Heart left ventricle (tissue), 16 donors: ENCODE results near the gene NSUN7. TPM values are rescaled to one million over a fixed set of nuclear protein-coding genes. Genes with fewer than 3 reads are reported as not detected.

Source experiments
- ATAC-seq, 4 donors: fragments of 200-7000 bp; cut with Tn5 transposase; one replicate each; pipeline ENCODE4 v1.9.1; 2020 to 2022; ENCODE audit warnings: moderate library complexity in 4 of 4, mild to moderate bottlenecking in 3 of 4, moderate number of reproducible peaks in 1 of 4
- DNase-seq, 5 donors: peaks; one replicate each; pipeline ENCODE4 v3.0.0-alpha.2; 2020
- H3K27ac ChIP-seq, 12 donors: fragments of 200-600 bp; sonication (generic) in 4 of 12; one replicate each; pipeline versions ENCODE4 v1.5.0 to v1.8.0; 2016 to 2022; ENCODE audit warnings: mild to moderate bottlenecking in 2 of 12
- H3K27me3 ChIP-seq, 9 donors: fragments of 200-600 bp; sonication (generic) in 2 of 9; one replicate each; pipeline versions ENCODE4 v1.5.1 to v1.8.0; 2016 to 2022; ENCODE audit warnings: mild to moderate bottlenecking in 3 of 9
- H3K36me3 ChIP-seq, 9 donors: fragments of 200-600 bp; sonication (generic) in 2 of 9; one replicate each; pipeline versions ENCODE4 v1.5.0 to v1.8.0; 2018 to 2022; ENCODE audit warnings: mild to moderate bottlenecking in 2 of 9
- H3K4me1 ChIP-seq, 12 donors: fragments of 200-600 bp; sonication (generic) in 4 of 12; one replicate each; pipeline versions ENCODE4 v1.5.0 to v1.8.0; 2016 to 2022; ENCODE audit warnings: mild to moderate bottlenecking in 3 of 12
- H3K4me3 ChIP-seq, 12 donors: fragments of 200-600 bp; sonication (generic) in 4 of 12; one replicate each; pipeline versions ENCODE4 v1.5.0 to v1.8.0; 2017 to 2022; ENCODE audit warnings: mild to moderate bottlenecking in 9 of 12, moderate library complexity in 4 of 12
- H3K9me3 ChIP-seq, 12 donors: fragments of 200-600 bp; sonication (generic) in 4 of 12; one replicate each; pipeline versions ENCODE4 v1.5.0 to v1.8.0; 2016 to 2022; ENCODE audit warnings: mild to moderate bottlenecking in 1 of 12
- CTCF ChIP-seq, 12 donors: fragments of 200-600 bp; sonication (generic) in 4 of 12; IDR thresholded peaks; one replicate each; pipeline versions ENCODE4 v1.5.0 to v1.8.0; 2018 to 2022; ENCODE audit warnings: antibody characterized with exemption in 12 of 12, mild to moderate bottlenecking in 5 of 12
- POLR2A ChIP-seq, 2 donors: fragments of 450-650 bp; IDR thresholded peaks; one replicate each; pipeline ENCODE4 v1.6.1; 2017; ENCODE audit warnings: antibody characterized with exemption in 2 of 2, mild to moderate bottlenecking in 2 of 2, moderate library complexity in 2 of 2
- WGBS, 4 donors: extraction: QIAGEN DNeasy Blood & Tissue Kit in 2 of 4; methylation state at CpG; one replicate each; pipeline versions ENCODE4 v1.1.5 to v1.1.7; 2013 to 2018; 5-methylcytosine and 5-hydroxymethylcytosine counted together
- intact Hi-C, 10 donors: fragments of 100-400 bp; cut with DNase I; formaldehyde crosslinking; loops; one replicate each; pipeline versions ENCODE4 v1.11.1 to v1.14.2; 2022
- polyA plus RNA-seq, 2 donors: library from polyadenylated mRNA; stranded (reverse); fragments of 200-250 nt; gene quantifications; one replicate each; pipeline ENCODE4 v1.2.3, GENCODE V29; 2013
- total RNA-seq, 9 donors: library from RNA; depleted of rRNA in 2 of 9; stranded (reverse); fragments of >200 nt in 2 of 9; fragmentation: NEBNext Ultra II Directional in 3 of 9; extraction: Animal tissue kit (Norgen Biotek cat#: 25700) in 3 of 9; gene quantifications; one replicate each; pipeline versions ENCODE4 v1.1.0 to v1.2.4, GENCODE V29; 2016 to 2023
- donor health status: ischemic (EF 13 %, LVEDD 7.1; RV severe dilation, severe dysfunction).
- donor health status: healthy with polysubstance abuse.
- donor health status: DM: no; HTN: yes; CAD: no.
- donor health status: DM: no; HTN: no; CAD: no.
- donor health status: ischemic (EF 25% LVEDD 6.9; RV normal size, moderate dysfunction).
- donor health status: ischemic (EF 25% LVEDD 5.7; RV mildly dilated, moderate dysfunction).
- donor health status: healthy.
- donor health status: DM: yes; HTN: yes; CAD: no.
- donor health status: ischemic (EF 35%, LVEDD 5.7; RV mildly dilated, moderate dysfunction).
- donor health status: nonischemic (EF 11% LVEDD 7.7; RV severe dilation, severe dysfunction).
- donor health status: DM: yes; HTN: yes; CAD: no.
- donor health status: PGD.
- donor health status: ischemic (EF 29% LVEDD 5.4; RV normal size, mild dysfunction).
- donor health status: nonischemic (EF 23%, LVEDD 6.1; RV moderate dilation, normal function).

NSUN7 gene
- total and polyA plus RNA-seq, 11 donors: 0.04 to 1.4 (median 0.20) TPM; not detected in 3

DNA sequence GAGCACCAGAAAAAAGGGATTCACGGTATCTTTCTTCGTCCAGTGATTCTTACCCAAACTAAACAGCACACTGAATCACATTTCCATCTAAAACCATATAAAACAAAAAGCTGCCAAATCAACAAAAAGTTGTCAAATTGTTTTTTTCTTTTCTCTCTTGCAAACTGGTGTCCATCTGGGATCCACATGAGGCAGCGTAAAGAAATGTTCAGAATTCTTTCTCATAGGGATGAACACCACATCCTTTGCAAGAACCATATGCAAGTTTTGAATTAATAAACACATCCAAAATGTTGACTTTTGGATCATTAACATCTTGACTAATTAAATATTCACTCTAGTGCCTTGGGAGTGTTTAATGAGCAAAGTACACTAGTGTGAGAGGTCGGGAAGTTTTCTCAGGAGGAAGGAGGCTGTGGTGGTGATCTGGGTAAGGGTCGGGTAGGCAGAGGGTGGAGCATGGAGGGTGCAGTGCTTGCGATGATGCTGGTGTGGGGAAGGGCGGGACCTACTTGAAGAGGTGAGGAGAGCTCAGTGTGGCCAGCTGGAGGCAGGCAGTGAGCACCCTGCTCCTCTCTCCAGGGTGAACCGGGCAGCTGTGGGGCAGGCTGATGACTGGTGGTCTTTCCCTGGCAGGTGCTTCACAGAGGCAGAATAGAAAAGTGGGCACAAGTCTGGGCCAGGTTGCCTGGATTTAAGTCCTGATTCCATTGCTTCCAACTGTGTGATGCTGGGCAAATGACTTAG is 72.8 kb downstream of the NSUN7 start:
- Histone ChIP-seq H3K4me1 (no peaks in the 10 kb centered on the region), H3K27me3 (no peaks in the 10 kb centered on the region), H3K36me3 (peaks cover 0 to 99% (median 62%) of the 10 kb centered on the region in 9 donors), H3K27ac (no peak overlapping the region), H3K9me3 (no peaks in the 10 kb centered on the region), H3K4me3 (no peak overlapping the region)
- WGBS, 4 donors: 89 to 96% (median 94%) methylated on average over 8 of the region's 8 CpGs
- TF ChIP-seq CTCF (IDR thresholded peaks at IDR 0.05): no peak
- no peak for TF ChIP-seq POLR2A (IDR thresholded peaks at IDR 0.05)
- DNase-seq: no peak
- no peak for ATAC-seq
- intact Hi-C loops: no loop called here

GRCh38 chr4:40825014-40825838 is 75.5 kb downstream of the NSUN7 start:
- no peak overlapping the region for H3K4me3 ChIP-seq
- 91 to 93% (median 92%) methylated on average over 19 of the region's 19 CpGs for whole genome bisulfite sequencing, 4 donors
- H3K36me3 ChIP-seq: peaks cover 0 to 100% (median 75%) of the 10 kb centered on the region in 9 donors
- no peaks in the 10 kb centered on the region for H3K4me1 ChIP-seq
- ATAC-seq (no peak), DNase-seq (no peak)
- H3K27me3 ChIP-seq: no peaks in the 10 kb centered on the region
- TF ChIP-seq CTCF (IDR thresholded peaks at IDR 0.05) (no peak), POLR2A (IDR thresholded peaks at IDR 0.05) (no peak)
- intact Hi-C loops: no loop called here
- H3K27ac ChIP-seq: no peak overlapping the region
- no peaks in the 10 kb centered on the region for H3K9me3 ChIP-seq

DNA sequence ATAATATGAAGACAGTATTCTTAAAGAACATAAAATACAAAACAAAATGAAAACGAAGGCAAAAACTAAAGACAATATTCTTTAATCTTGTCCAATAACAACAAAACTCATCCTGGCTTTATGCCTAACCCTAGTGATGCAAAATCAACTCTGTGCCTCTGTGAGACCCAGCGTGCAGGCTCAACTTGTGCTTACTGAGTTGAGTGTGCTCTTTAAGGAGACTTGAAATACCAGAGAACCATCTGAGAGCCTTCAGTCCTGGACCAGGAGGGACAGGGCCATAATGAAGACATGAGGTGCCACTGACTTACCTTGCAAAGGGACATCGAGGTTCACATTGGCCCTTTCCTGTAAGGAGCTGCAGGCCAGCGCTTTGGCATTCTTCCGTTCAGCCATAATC is 77.1 kb downstream of the NSUN7 start:
- TF ChIP-seq CTCF (IDR thresholded peaks at IDR 0.05): no peak
- no peak for TF ChIP-seq POLR2A (IDR thresholded peaks at IDR 0.05)
- ATAC-seq (no peak), DNase-seq (no peak)
- H3K36me3 ChIP-seq: peaks cover 0 to 94% (median 70%) of the 10 kb centered on the region in 9 donors
- H3K4me1 ChIP-seq: no peaks in the 10 kb centered on the region
- no peaks in the 10 kb centered on the region for H3K9me3 ChIP-seq
- H3K4me3 ChIP-seq: no peak overlapping the region
- WGBS, 4 donors: 90 to 95% (median 94%) methylated on average over 5 of the region's 5 CpGs
- H3K27me3 ChIP-seq: no peaks in the 10 kb centered on the region
- H3K27ac ChIP-seq: no peak overlapping the region
- intact Hi-C loops: no loop called here

- no peaks in the 10 kb centered on the region for H3K4me1 ChIP-seq
- H3K27me3 ChIP-seq: no peaks in the 10 kb centered on the region
- no peak overlapping the region for H3K4me3 ChIP-seq
- no peak overlapping the region for H3K27ac ChIP-seq
- no peak for ATAC-seq
- 82 to 91% (median 88%) methylated on average over 5 to 6 of the region's 6 CpGs for WGBS, 4 donors
- peaks cover 0 to 85% (median 60%) of the 10 kb centered on the region in 9 donors for H3K36me3 ChIP-seq
- H3K9me3 ChIP-seq: no peaks in the 10 kb centered on the region
- intact Hi-C loops: no loop called here
- no peak for TF ChIP-seq CTCF (IDR thresholded peaks at IDR 0.05)
- TF ChIP-seq POLR2A (IDR thresholded peaks at IDR 0.05): no peak
- DNase-seq: no peak
These were observed 78.0 kb downstream of the NSUN7 start for GRCh38 chr4:40827758-40828157.
